GM18868 (cell line): Measurements from ENCODE around the gene KRT80.

Experiments used
- ATAC-seq: cut with Tn5 transposase; IDR thresholded peaks from one replicate; pipeline ENCODE4 v1.9.1; 2021; ENCODE audit warnings: mild to moderate bottlenecking, moderate library complexity; ENCODE audit not compliant: unreplicated experiment

Gene KRT80

GRCh38 chr12:52181746-52182145 lies 10.1 kb downstream of the KRT80 start:
- ATAC-seq, result no peak

GRCh38 chr12:52180971-52181628 lies 10.7 kb downstream of the KRT80 start:
- ATAC-seq, result no peak

- no peak for ATAC-seq
Observed at GRCh38 chr12:52179396-52179973, 12.3 kb downstream of the KRT80 start.

- ATAC-seq, result no peak
Observed at GRCh38 chr12:52178984-52179383, 12.8 kb downstream of the KRT80 start.

- no peak for ATAC-seq
Observed at GRCh38 chr12:52178443-52178842, 13.4 kb downstream of the KRT80 start.

GRCh38 chr12:52175371-52176350 lies 16.2 kb downstream of the KRT80 start:
- ATAC-seq, result no peak

GRCh38 chr12:52173526-52173925 lies 18.3 kb downstream of the KRT80 start:
- no peak for ATAC-seq

GRCh38 chr12:52172956-52173355 lies 18.9 kb downstream of the KRT80 start:
- no peak for ATAC-seq

- no peak for ATAC-seq
Observed at GRCh38 chr12:52171950-52172512, 19.8 kb downstream of the KRT80 start.

- ATAC-seq, result no peak
Observed at GRCh38 chr12:52170827-52171226, 21.0 kb downstream of the KRT80 start.

GRCh38 chr12:52169886-52170285 lies 21.9 kb downstream of the KRT80 start:
- ATAC-seq, result no peak

GRCh38 chr12:52168019-52168717 lies 23.6 kb downstream of the KRT80 start:
- no peak for ATAC-seq

GRCh38 chr12:52167526-52167925 lies 24.3 kb downstream of the KRT80 start:
- ATAC-seq, result no peak

- no peak for ATAC-seq
Observed at GRCh38 chr12:52166672-52167071, 25.1 kb downstream of the KRT80 start.

- ATAC-seq, result no peak
Observed at GRCh38 chr12:52165096-52165855, 26.5 kb downstream of the KRT80 start.

- no peak for ATAC-seq
Observed at GRCh38 chr12:52164624-52165023, 27.2 kb downstream of the KRT80 start.

GRCh38 chr12:52162981-52163380 lies 28.8 kb downstream of the KRT80 start:
- ATAC-seq, result no peak

GRCh38 chr12:52160200-52160599 lies 31.6 kb downstream of the KRT80 start:
- no peak for ATAC-seq

- ATAC-seq, result no peak
Observed at GRCh38 chr12:52157566-52158150, 34.2 kb downstream of the KRT80 start.
